Brain pericyte (primary cell): ENCODE data around the gene CDH23.

ENCODE experiments used
- DNase-seq: peaks from one replicate; pipeline ENCODE4 v3.0.0-alpha.2; 2012; ENCODE audit warnings: low read depth, low spot score

CDH23 gene

GRCh38 chr10:71707240-71707789 lies 310.6 kb downstream of the CDH23 start:
- no peak for DNase-seq

- no peak for DNase-seq
Measured at GRCh38 chr10:71708301-71708703, 311.6 kb downstream of the CDH23 start.

- no peak for DNase-seq
Measured at GRCh38 chr10:71708897-71709882, 312.5 kb downstream of the CDH23 start.

- no peak for DNase-seq
Measured at GRCh38 chr10:71710519-71710918, 313.8 kb downstream of the CDH23 start.

GRCh38 chr10:71711052-71711623 lies 314.4 kb downstream of the CDH23 start:
- no peak for DNase-seq

- no peak for DNase-seq
Measured at GRCh38 chr10:71712170-71712569, 315.4 kb downstream of the CDH23 start.

- no peak for DNase-seq
Measured at GRCh38 chr10:71712572-71713134, 315.9 kb downstream of the CDH23 start.

GRCh38 chr10:71713135-71714030 lies 316.7 kb downstream of the CDH23 start:
- DNase-seq = no peak

- DNase-seq = no peak
Measured at GRCh38 chr10:71714031-71714410, 317.3 kb downstream of the CDH23 start.

GRCh38 chr10:71714592-71714991 lies 317.9 kb downstream of the CDH23 start:
- DNase-seq = no peak

GRCh38 chr10:71715026-71715425 lies 318.3 kb downstream of the CDH23 start:
- DNase-seq = no peak

- no peak for DNase-seq
Measured at GRCh38 chr10:71715860-71716259, 319.1 kb downstream of the CDH23 start.

- no peak for DNase-seq
Measured at GRCh38 chr10:71716426-71716825, 319.7 kb downstream of the CDH23 start.

- DNase-seq = no peak
Measured at GRCh38 chr10:71717056-71717455, 320.3 kb downstream of the CDH23 start.

- no peak for DNase-seq
Measured at GRCh38 chr10:71717551-71717951, 320.8 kb downstream of the CDH23 start.

- DNase-seq = no peak
Measured at GRCh38 chr10:71718165-71718698, 321.5 kb downstream of the CDH23 start.

GRCh38 chr10:71719042-71719441 lies 322.3 kb downstream of the CDH23 start:
- no peak for DNase-seq

GRCh38 chr10:71719464-71720201 lies 322.9 kb downstream of the CDH23 start, which contains the start of gene C10orf105:
Gene C10orf105, minus strand, starts transcription at chr10:71719778. Its CDS starts 3,441 bp downstream, at chr10:71716337.
- DNase-seq = no peak

GRCh38 chr10:71720288-71720687 lies 323.6 kb downstream of the CDH23 start:
- no peak for DNase-seq

- DNase-seq = no peak
Measured at GRCh38 chr10:71721313-71721712, 324.6 kb downstream of the CDH23 start.
